NCI-H526 treated with DMSO at 0.1 percent for 48 hours (cell line): ENCODE results near the gene OBP2A.

Source experiments
- DNase-seq: peaks from one replicate; lab custom pipeline; 2025; lab: John Stamatoyannopoulos, UW

OBP2A gene

DNA sequence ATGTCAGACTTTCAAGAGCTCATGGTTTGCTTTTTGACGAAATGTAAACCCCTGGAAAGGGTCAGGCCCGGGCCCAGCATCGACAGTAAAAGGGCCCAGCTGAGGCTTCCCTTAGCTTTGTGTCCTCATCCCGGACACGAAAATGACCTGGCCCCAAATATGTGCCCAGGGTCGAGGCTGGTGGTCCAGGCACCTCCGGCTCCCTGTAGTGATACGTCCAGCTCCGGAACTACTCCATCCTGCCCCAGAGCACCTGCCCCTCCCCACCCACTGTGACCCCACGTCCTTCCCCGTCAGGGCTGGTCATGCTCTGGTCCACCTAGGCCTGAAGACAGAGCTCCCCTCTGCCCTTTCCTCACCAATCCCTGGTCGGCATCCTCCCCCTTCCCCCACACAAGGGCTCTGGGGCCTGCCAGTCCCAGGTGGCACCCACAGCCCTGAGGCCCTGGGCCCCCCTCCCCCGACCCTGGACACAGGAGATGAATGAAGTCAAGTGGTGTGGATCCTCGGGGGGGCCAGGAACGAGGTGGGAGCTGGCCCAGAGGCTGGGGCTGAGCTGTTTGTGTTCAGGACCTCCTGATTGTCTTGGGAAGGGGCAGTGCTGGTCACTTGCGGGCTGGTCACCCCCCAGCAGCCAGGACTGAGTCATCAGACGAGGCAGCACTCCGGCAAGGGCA lies 6.2 kb downstream of the OBP2A start:
- DNase-seq = no peak

DNA sequence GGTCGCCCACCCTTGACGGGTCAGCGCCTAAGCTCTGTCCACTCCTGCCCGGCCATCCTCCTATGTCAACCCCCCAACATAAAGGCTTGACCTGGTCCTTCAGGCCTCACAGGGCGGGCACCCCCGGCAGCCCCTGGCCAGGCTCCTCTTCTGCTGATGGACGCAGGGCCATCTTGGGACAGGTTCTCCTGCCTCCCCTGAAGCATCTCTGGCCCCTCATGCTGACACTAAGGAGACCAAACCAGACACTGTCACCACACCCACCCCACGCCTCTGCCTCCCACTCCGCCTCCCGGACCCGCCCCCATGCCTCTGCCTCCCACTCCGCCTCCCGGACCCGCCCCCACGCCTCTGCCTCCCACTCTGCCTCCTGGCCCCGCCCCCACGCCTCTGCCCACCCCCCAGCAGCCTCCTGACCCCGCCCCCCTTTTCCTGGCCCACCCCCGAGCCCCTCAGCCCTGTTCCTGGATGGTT lies 6.8 kb downstream of the OBP2A start:
- no peak for DNase-seq

DNA sequence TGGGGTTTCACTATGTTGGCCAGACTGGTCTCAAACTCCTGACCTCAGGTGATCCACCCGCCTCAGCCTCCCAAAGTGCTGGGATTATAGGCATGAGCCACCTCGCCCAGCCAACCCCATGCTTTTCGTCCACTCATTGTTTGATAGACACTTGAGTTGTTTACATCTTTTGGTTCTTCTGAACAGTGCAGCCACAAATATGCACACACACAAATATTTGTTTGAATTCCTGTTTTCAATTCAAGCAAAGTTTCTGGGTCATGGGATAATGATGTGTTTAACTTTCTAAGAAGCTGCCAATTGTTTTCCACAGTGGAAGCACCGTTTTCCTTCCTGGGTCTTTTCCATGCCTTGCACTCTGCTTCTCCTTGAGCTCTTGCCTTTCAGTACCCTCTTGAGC lies 8.8 kb downstream of the OBP2A start:
- DNase-seq = no peak

DNA sequence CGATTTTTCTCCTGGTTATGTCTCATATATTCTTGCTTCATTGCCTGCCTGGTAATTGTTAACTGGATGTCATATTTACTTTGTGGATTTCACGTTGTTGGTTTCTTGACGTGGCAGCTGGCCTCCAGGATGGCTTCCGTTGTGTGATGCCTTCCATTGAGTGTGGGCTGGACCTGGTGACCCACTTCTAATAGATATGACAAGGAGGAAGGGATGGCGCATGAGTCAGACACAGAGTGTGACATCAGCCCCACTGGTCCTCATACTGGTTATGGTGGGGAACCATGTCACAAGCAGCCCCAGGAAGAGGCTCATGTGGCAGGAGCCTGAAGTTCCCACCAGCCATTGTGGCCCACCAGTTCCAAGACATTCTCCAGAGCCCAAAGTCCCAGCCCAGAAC lies 9.3 kb downstream of the OBP2A start:
- no peak for DNase-seq

DNA sequence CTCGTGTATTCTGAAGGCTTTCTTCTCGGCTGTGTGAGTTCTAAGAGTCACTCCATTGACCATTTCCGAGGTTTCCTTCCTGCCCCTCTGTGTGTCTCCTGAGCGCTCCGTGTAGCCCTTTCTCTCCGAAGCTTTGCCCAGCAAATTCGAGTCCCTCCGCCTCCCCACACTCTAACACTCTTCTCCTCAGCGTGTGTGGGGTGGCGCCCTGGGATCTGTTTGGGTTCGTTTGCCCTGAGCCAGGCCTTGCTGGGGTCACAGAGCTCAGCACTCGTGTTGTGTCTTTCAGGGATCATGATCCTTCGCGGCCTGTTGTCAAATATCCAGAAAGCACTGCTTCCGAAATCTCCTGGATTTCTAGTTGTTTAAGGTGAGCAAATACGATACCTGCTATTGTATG lies 10.0 kb downstream of the OBP2A start:
- no peak for DNase-seq

DNA sequence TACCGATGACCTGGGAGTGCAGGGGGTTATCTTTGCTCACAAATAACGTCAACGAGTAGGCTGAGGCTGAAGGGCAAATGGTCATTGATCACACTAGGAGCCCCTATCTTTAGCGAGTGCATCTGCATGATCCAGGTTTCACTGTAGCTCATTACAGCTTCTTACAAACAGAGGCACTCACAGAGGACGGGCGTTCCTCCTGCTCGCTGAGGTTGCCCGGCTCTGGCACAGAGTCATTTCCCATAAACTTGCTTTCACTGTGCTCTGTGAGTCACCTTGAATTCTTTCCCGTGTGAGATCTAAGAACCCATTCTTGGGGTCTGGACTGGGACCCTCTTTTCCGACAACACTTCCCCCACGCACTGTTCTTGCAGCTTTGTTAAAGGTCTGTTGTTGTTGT lies 13.7 kb downstream of the OBP2A start:
- no peak for DNase-seq

DNA sequence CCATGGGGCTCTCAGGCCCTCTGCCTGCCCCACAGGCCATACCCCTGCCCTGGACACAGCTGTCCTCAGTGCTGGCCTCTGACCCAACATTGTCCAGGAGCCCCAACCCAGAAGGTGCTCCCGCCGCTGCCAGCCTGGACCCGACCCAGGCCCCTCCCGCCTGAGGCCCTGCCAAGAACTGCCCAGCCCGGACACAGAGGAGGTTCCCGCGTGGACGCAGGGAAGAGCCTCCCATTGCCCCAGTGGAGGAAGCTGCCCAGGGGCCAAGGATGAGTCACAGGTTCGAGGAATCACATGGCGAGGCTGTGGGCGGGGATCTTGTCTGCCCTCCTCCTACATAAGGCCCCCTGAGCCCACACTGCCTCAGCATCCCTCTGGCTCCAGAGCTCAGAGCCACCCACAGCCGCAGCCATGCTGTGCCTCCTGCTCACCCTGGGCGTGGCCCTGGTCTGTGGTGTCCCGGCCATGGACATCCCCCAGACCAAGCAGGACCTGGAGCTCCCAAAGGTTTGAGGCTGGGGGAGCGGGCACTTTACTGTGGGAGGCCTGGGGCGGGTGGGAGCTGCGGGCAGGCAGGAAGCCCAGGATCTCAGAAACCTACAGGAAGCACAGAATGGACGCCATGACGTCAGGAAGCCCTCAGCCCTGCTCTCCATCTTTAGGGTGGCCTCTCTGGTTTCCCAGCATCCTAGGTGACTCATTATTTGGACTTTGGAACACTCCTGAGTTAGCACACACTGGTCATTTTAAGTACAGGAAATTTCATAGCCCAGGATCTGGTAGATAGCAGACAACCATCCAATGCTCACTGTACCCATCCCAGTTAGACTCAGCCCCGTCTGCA lies 15.7 kb downstream of the OBP2A start, which contains the start of gene PAEP:
Gene PAEP (plus strand): TSS at position 366 of the 844 bp plus-strand sequence.
- DNase-seq = no peak

DNA sequence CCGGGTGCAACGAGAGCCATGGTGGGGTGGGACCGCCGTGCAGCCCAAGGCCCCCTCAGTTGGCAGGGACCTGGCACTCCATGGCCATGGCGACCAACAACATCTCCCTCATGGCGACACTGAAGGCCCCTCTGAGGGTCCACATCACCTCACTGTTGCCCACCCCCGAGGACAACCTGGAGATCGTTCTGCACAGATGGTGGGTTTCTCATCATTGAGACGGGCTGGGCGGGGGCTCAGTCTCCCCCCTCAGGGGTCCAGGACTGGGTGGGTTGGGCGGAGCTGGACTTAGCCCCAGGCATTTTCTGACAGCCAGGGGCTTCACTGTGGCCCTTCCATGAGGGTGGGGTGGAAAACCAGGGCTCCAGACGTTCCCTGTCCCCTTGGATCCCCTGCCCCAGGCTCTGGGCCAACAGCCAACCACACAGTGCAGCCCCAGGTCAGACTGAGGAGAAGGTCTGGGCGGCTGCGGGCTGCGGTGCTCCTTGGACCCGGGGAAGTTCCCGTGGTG lies 16.4 kb downstream of the OBP2A start:
- DNase-seq = no peak

DNA sequence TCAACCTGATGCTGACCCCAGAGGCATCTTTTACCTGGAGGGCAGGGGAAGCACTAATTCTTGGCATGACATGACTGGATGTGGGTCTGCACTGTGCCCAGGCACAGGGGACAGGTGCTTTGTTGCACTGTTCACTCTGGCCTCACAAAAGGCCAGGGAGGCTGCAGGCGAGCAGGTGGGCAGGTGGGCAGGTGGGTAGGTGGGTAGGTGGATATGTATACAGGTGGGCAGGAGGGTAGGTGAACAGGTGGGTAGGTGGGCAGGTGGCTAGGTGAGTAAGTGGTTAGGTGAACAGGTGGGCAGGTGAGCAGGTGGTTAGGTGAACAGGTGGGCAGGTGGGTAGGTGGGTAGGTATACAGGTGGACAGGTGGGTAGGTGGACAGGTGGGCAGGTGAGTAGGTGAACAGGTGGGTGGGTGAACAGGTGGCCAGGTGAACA lies 17.1 kb downstream of the OBP2A start:
- DNase-seq = no peak

DNA sequence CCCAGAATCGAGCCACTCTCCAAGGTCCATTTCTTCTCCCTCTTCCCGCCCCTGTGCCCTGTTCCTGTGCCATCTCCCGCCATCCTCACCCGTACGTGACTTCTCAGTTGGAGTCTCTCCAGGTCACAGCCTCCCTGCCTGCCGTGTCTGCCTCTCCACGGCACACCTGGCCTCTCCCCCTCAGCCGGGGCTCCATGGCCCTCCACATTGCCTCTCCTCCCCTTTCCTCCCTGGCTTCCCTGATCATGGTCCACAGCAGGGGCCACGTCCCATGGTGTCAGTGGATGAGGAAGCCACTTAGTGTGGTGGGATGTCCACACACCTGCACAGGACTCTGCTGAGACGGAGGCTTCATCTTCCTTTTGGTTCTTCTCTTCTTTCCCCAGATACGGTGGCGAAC lies 17.9 kb downstream of the OBP2A start:
- DNase-seq = no peak

DNA sequence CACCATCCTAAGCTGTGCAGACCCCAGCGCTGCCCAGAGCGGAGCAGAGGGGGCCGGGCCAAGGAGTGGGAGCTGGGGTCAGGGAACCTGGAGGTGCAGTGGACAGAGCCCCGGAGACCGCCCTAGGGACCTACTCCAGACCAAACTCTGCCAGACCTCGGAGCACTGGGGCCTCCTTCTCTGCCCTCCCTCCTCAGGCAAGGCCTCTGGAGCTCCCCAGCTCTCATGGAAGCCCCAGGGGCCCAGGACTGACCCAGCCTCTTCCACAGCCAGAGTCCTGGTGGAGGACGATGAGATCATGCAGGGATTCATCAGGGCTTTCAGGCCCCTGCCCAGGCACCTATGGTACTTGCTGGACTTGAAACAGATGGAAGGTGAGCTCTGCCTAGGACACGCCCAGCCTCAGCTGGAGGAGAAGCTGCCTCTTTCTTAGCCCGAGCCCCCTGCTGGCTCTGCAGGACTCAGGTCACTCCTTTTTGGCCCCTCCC lies 19.3 kb downstream of the OBP2A start:
- no peak for DNase-seq

DNA sequence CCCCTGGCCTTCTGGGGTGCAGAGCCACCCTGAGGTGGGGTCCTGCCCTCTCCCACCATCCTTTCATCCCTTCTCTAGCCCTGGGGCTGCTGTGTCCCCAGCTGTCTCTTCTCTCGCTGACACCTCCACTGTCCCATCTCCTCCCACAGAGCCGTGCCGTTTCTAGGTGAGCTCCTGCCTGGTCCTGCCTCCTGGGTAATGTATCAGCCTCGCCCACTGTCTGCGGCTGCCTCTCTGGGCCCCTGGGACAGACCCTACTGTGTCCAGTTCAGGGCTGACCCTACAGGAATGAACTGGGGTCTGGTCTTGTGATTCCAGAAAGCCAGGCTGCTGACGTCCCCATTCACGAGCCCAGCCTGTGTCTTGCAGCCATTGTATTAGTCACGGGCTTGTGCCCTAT lies 19.7 kb downstream of the OBP2A start:
- DNase-seq = no peak

DNA sequence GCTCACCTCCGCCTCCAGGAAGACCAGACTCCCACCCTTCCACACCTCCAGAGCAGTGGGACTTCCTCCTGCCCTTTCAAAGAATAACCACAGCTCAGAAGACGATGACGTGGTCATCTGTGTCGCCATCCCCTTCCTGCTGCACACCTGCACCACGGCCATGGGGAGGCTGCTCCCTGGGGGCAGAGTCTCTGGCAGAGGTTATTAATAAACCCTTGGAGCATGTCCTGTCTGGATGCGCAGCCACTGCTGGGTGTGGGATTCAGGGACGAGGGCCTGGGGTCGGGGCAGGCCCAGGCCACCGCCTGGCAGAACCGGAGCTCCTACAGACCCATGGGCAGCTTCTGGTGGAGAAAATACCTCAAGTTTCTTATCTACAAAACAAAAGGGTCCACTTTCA lies 20.6 kb downstream of the OBP2A start:
- DNase-seq = no peak

DNA sequence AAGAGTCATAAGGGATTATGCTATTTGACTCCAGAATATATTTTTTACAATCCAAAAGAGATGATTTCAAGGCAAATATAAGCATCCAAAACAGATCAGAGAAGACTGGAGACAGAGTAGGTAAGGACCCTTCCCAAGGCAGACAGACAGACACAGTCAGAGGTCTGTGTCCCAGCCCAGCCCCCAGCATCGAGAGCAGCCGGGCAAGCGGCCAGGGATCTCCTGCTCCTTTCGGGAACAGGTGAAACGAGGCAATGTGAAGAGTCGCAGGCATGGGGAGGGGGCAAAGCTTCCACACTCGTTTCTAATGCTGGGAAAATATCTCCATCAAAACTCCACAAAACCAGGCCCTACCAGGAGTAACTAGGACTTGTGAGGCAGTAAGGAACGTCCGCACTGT lies 21.4 kb downstream of the OBP2A start:
- DNase-seq = no peak

DNA sequence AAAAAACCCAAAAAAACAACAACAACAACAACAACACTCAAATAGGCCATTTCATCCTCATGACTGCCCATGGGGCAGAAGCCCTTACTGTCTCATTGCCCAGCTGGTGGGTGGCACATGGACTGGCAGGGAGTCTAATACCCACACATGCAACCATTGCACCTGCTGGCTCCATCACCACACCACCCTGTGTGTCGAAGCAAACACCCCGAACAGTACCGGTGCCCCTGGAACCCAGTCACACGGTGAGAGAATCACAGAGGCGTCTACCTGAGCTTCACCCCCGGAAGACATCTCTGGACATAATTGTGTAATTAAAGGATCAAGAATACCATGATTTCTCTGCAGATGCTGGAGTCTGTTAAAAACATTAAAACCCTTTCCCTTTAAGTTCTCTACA lies 22.1 kb downstream of the OBP2A start:
- DNase-seq = no peak

DNA sequence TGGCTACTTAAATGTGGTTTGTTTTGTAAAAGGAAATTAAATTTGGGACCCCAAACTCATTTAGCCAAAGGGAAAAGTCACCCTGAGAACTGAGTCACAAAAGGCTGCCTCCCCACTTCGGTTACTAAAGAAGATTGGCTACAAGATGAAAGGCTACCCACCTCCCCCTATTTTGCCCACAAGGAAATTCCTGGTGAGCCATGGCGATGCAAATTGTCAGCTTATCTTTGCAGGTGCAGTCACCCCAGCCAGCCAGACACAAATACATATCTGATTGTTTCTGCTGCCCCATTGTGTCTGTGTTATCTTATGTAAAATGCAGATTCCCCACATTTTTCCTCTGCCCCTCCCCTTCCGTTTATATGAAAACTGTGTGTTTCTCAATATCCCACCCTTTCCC lies 24.5 kb downstream of the OBP2A start:
- no peak for DNase-seq

DNA sequence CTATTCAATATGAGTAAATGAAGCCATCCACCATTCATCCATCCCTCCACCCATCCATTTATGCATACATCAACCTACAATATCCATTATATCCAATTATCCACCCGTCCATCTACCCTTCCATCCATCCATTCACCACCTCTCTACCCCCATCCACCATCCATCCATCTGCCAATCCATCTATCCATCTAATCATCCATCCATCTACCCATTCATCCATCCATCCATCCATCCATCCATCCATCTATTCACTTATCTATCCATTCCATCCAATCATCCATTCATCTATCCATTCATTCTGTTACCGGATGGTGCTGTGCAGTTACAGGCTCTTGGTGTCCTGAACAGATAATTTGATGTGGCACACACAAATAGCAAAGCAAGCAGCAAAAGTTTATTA lies 26.3 kb downstream of the OBP2A start:
- no peak for DNase-seq

DNA sequence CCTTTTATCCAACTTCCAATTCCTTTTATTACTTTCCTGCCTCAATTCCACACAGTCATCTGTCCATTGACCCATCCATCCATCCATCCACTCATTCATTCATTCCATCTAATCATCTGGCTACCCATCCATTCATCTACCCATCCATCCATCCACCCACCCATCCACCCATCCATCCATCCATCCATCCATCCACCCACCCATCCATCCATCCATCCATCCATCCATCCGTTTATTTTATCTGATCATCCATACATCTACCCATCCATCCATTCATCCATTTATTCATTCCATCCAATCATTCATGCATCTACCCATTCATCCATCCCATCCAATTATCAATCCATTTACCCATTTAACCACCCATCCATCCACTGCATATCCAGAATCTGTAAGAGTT lies 27.2 kb downstream of the OBP2A start:
- DNase-seq = no peak

DNA sequence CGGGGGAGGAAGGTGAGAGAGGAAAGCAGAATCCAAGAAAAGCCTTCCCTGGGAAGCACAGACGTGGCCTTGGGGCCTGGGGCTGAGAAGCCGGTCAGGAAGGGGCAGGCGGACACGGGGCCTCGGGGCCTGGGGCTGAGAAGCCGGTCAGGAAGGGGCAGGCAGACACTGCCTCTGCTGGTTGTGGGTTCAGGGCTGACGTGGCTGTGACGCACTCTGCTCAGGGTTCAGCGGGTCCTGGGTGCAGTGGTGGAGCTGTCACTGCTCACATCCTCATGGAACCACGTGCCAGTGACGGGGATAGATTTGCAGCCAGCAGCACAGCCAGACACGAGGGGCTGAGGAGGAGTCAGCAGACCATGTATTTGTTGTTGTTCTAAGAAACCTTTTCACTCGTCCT lies 28.4 kb downstream of the OBP2A start:
- no peak for DNase-seq

DNA sequence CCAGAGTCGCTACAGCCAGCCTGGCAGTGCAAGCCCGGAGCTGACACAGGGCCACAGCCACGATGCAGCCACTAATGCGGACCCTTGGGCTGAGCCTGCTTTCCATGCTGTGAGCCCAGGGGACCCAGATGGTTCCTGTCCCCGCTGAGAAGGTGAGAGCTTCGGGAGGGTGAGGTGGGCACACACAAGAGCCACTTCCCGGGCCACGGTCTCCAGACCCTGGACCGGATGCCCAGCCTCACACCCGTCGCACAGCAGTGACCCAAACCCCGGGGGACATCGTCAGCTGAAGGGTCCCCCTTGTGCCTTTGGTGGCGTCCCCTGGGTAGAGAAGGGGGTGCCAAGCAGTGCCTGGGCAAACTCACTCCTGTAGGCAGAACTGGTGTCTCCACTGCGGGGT lies 29.0 kb downstream of the OBP2A start:
- DNase-seq = no peak

DNA sequence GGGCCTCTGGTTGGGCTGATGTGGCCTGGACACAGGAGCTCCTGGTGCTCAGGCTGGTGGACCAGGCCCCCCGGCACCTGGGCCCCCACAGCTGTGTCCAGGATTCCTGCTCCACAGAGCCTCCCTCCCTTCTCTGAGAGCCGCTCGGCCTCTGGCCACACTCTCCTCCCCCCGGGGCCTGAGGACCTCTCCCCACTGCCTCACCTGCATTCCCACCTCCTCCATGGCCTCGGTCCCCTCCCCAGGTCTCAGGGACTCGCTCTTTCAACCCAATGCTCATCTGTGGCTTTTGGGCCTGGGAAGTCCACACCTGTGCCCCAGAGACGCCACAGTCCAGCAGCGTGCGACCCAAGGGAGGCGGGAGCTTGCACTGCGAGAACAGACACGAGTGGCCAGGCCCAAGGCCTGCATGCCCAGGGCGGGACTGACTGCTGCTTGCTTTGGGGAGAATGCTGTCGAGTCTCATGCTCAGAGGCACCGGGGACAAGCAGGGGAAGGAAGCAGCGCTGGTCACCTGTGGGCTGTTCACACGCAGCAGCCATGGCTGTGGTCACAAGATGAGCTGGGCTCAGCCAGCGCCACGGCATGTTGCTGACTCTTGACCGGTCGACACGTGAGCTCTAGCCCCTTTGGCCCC lies 30.2 kb downstream of the OBP2A start:
- no peak for DNase-seq

DNA sequence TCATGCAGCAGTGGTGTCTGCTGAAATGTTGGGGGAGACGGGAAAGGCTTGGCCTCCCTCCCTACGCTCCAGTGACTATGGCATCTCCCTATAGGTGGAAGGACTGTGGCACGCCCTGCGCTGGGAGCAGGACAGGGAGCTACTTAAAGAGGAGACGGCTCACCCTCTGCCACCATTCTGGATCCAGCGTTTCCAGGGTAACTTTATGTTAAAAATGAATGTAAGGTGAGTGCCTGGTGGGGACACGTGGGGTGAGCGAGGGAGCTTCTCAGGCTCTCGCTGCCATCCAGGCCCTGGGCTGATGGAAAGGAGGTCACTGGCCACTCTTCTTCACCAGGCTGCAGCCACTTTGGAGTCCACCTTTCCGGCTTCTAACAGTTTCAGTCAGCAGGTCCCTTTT lies 31.3 kb downstream of the OBP2A start:
- no peak for DNase-seq

DNA sequence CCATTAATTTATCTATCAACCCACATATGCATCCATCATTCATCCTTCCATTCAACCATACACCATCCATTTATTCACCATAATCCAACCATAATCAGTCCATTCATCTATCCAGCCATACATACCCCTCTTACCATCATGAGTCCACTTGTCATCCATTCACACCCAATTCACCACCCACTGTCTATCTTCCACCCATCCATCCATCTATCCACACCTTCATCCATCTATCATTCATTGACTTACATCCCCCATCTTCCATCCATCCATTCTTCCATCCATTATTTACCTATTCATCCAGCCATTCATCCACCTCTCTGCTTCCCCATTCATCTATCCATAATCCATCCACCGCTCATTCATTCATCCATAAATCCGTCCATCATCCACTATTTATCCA lies 33.4 kb downstream of the OBP2A start:
- DNase-seq = no peak
